ENCODE data around the gene SNX19.

Gene SNX19

GRCh38 chr11:130868721-130869390, 47.4 kb downstream of the SNX19 start:
- TF ChIP-seq CTCF (IDR thresholded peaks at IDR 0.05; ENCODE audit: control insufficient read depth, insufficient read depth, low read depth, low read length, missing control alignments): no peak
- no peak overlapping the region for H3K4me3 ChIP-seq (ENCODE audit: control insufficient read depth, low read depth, low read length)
- DNase-seq (ENCODE audit: low read depth): no peak

GRCh38 chr11:130868086-130868710, 48.1 kb downstream of the SNX19 start:
- DNase-seq (ENCODE audit: low read depth): no peak
- no peak overlapping the region for H3K4me3 ChIP-seq (ENCODE audit: control insufficient read depth, low read depth, low read length)
- TF ChIP-seq CTCF (IDR thresholded peaks at IDR 0.05; ENCODE audit: control insufficient read depth, insufficient read depth, low read depth, low read length, missing control alignments): no peak

GRCh38 chr11:130866831-130867230, 49.4 kb downstream of the SNX19 start:
- DNase-seq (ENCODE audit: low read depth): no peak
- TF ChIP-seq CTCF (IDR thresholded peaks at IDR 0.05; ENCODE audit: control insufficient read depth, insufficient read depth, low read depth, low read length, missing control alignments): no peak
- H3K4me3 ChIP-seq (ENCODE audit: control insufficient read depth, low read depth, low read length): no peak overlapping the region

GRCh38 chr11:130865774-130866114, 50.5 kb downstream of the SNX19 start:
- TF ChIP-seq CTCF (IDR thresholded peaks at IDR 0.05; ENCODE audit: control insufficient read depth, insufficient read depth, low read depth, low read length, missing control alignments): no peak
- no peak for DNase-seq (ENCODE audit: low read depth)
- no peak overlapping the region for H3K4me3 ChIP-seq (ENCODE audit: control insufficient read depth, low read depth, low read length)

- no peak for DNase-seq (ENCODE audit: low read depth)
- TF ChIP-seq CTCF (IDR thresholded peaks at IDR 0.05; ENCODE audit: control insufficient read depth, insufficient read depth, low read depth, low read length, missing control alignments): no peak
- no peak overlapping the region for H3K4me3 ChIP-seq (ENCODE audit: control insufficient read depth, low read depth, low read length)
These were observed 51.0 kb downstream of the SNX19 start for GRCh38 chr11:130865091-130865773.

- H3K4me3 ChIP-seq (ENCODE audit: control insufficient read depth, low read depth, low read length): no peak overlapping the region
These were observed 54.1 kb downstream of the SNX19 start for GRCh38 chr11:130861902-130862860.

More at GRCh38 chr11:130861902-130862860, 54.1 kb downstream of the SNX19 start:
- DNase-seq (ENCODE audit: low read depth): peak; percentile 59
- peak; percentile 100 for TF ChIP-seq CTCF (IDR thresholded peaks at IDR 0.05; ENCODE audit: control insufficient read depth, insufficient read depth, low read depth, low read length, missing control alignments)
